ENCODE measurements around the gene ADGRE3.
"Not testable (repeated sequence)": the region's sequence is repeated elsewhere in the genome, so short reads cannot be mapped to it uniquely, and the experiment has no call there.

ADGRE3 gene

DNA sequence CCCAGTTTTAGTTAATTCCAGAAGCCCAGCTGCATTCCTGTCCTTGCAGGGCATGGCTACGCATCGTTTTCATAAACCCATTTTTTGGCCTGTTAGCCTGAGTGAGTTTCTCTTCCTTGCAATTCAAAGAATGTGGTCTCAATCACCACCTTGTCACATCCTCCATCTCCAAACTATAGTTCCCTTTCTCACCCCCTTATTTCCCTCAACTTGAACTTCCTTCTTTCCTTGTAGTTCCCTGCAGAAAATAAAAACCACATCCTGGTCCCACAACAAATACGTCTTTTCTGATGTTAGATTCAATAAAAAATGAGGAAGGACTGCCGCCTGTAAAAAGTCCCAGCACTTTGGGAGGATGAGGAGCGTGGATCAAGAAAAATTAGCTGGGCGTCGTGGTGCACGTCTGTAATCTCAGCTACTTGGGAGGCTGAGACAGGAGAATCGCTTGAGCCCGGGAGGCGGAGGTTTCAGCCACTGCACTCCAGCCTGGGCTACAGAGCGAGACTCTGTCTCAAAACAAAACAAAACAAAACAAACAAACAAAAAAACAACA lies 13.2 kb downstream of the ADGRE3 start:
- no peak for FAIRE-seq

DNA sequence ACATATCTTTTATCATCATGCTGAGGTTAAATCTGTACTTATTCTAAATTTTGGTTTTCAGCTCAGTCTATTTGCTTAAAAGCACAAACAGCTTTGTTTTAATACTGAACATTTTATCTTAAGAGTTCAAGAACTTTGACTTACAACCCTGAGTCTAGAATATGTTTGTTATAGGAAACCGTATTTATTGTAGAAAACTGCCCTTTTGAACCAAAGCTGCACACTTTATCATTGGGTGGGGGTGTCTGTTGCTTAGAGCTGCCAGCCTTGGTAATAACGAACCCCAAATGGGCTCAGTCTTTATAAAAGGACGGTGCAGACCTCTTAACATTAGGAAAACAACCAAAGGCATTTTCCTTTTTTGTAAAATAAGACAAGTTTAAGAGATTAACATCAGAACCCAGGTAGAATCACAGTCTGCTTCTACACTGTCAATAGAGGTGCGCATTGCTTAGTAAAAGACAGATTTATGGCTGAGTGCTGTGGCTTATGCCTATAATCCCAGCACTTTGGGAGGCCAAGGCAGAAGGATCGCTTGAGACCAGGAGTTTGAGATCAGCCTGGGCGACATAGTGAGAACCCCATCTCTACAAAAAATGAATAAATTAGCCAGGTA lies 14.7 kb downstream of the ADGRE3 start:
- FAIRE-seq: no peak

DNA sequence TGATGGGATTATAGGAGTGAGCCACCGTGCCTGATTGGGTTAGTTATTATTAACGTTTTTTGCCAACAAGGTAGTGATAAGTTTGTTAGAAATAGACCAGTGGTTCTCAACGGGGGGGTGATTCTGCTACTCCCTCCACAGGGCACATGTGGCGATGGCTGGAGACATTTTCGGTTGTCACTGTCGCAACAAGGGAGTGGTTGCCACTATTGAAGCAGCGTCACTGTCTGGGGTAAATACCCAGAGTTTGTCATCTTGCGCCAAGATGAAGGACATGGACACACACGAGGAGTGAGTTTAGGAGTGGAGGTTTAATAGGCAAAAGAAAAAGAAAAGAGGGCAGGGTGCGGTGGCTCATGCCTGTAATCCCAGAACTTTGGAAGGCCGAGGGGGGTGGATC lies 18.9 kb downstream of the ADGRE3 start:
- FAIRE-seq: no peak

DNA sequence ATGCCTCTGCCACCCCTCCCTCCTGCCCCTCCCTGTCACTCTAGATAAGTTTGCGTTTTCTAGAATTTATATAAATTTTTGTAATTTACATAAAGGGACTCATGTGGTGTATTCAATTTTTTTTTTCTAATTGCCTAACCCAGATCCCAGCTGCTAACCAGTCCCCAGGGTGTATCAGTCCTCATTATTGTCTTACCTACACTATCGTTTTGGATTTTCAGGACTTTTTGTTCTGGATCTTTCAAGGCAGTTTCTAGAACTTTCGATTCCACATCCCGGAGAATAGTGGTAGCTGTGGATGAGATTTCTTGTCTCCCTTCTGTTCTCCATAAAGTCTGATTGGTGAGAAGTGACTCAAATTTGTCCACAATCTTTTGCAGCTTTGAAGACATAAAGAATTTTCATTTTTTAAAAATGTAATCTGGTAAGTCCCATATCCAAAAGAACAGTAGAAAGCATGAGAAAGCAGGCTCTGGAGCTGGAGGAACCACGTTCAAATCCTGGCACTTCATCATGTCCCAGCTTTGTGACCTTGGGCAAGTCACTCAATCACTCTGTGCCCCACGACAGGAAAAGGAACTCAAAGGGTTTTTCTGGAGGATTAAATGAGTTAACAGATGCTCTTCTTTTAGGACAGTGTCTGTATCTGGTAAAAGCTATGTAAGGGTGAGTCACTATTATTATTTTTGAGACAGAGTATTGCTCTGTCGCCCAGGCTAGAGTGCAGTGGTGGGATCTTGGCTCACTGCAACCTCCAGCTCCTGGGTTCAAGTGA lies 19.7 kb downstream of the ADGRE3 start:
- no peak for FAIRE-seq

DNA sequence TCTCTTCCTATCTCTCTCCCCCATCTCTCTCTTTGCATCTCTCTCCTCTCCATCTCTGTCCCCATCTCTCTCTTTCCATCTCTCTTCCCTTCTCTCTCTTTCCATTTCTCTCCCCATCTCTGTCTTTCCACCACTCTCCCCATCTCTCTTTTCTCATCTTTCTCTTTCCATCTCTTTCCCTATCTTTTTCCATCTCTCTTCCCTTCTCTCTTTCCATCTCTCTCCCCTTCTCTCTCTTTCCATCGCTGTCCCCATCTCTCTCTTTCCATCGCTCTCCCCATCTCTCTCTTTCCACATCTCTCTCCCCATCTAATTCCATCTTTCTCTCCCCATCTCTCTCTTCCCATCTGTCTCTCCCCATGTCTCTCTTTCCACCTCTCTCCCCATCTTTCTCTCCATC lies 24.5 kb downstream of the ADGRE3 start:
- no peak for FAIRE-seq

DNA sequence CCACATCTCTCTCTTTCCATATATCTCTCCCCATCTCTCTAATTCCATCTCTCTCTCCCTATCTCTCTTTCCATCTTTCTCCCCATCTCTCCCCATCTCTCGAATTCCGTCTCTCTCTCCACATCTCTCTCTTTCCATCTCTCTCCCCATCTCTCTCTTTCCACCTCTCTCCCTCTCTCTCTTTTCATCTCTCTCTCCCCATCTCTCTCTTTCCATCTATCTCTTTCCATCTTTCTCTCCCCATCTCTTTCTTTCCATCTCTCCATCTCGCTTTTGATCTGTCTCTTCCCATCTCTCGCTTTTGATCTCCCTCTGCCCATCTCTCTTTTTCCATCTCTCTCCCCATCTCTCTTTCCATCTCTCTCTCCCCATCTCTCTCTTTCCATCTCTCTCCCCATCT lies 25.6 kb downstream of the ADGRE3 start:
- no peak for FAIRE-seq

DNA sequence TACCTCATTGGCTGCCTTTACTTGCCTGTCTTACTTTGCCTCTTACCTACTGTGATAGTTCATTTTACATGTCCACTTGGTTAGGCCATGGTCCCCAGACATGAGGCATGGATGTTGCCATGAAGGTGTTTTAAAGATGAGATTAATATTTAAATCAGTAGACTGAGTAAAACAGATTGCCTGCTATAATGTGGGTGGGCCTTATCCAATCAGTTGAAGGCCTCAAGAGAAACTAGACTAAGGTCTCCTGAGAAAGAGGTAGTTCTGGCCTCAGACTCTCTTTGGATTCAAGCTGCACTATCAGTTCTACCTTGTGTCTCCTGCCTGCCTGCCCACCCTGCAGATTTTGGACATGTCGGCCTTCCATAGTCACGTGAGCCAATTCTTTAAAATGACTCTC lies 26.1 kb downstream of the ADGRE3 start:
- no peak for FAIRE-seq

DNA sequence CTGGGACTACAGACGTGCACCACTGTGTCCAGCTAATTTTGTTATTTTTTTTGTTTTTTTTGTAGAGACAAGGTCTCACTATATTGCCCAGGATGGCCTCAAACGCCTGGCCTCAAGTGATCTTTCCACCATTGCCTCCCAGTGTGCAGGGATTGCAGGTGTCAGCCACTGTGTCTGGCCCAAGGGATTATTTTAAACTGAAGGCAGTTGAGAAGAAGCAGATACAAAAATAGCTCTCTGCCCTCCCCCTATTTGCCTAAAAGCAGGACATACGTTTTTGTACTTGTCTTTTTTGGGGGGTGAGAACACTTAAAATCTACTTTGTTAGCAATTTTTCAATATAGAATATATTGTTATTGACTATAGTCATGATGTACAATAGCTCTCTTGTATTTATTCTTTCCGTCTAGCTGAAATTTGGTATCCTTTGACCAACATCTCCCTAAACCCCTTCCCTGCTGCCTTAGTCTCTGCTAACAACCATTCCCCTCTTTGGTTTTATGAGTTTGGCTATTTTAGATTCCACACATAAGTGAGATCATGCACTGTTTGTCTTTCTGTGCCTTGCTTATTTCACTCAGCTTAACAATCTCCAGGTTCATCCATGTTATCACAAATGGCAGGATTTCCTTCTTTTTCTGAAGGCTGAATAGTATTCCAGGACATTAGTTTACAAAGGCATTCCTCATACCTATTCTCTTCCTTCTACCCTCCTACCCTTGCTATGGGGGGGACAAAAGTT lies 34.9 kb downstream of the ADGRE3 start:
- no peak for FAIRE-seq

DNA sequence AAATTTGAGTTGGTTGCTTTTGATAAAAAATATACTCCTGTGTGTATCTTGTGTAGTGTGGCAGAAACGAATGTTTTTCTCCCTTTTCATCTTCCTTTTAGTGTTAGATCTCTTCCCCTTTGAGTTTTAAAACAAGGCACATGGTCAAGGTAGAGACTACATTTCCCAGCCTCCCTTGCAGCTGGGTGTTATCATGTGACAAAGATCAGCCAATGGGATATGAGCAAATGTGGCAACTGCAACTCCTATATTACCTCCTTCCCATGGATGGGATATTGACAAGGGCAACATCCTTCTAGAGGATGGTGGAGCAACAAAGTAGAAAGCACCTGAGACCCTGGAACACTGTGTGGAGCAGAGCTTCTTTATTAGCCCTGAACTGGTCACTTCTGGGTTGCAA lies 42.4 kb downstream of the ADGRE3 start:
- FAIRE-seq: no peak

DNA sequence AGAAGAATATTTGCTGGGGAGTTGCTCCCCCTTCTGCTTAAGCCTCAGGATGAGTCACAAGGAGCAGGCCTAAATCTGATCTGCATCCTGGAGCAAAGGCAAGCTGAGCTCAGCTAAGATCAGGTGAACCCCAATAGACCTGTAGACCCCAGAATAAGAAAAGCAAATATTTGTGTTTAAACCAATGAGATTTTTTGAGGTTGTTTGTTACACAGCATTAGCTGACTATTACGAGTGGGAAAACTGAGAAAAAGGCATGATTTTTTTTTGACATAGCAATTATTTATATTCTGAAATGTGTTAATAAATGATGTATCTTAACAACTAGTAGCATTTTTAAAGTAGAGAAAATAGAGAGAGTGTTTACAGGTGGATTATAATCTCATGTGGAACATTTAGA lies 45.1 kb downstream of the ADGRE3 start:
- FAIRE-seq: no peak

DNA sequence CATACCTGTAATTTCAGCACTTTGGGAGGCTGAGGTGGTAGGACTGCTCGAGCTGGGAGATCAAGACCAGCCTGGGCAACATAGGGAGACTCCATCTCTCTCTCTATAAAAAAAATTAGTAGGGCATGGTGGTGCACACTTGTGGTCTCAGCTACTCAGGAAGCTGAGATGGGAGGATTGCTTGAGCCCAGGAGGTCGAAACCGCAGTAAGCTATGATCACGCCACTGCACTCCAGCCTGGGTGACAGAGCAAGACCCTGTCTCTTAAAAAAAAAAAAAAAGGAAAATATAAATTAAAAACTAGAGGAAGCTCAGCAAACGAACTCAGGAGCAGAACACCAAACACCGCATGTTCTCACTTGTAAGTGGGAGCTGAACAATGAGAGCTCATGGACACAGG lies 50.2 kb downstream of the ADGRE3 start:
- FAIRE-seq: not testable (repeated sequence)

DNA sequence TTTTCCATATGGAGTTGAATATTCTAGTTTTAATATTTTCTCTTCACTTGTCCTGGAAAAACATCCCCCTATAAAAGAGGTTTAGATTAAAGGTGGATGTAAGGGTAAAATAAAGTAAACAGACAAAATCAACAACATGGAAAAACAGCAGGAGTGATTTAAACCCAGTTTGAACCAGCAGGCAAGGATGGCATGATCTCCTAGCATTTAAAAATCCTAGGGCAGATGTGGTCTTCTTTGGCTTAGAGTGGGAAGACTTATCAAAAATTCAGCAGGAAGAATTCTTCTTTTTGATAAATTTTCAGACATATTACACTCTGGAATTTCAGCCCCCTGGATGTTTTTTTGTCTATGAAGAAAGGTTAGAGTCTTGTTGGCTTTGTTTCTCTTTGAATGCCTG lies 55.2 kb downstream of the ADGRE3 start:
- FAIRE-seq: no peak

DNA sequence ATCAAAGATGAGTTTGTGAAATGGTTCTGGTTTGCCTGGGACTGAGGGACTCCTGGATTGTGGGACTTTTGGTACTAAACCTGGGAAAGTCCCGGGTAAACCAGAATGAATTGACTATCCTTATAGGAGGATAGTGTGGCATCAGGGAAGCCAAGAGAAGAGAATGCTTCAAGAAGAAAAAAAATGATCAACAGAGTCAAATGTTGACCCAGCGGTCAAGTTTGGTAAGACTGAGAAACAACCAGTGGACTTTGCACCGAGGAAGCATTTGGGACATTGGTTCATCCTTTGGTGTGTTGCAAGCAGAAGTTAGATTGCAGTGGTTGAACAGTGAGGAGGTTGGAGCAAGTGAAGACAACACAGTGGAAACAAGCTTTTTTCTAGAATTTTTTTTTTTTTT lies 58.2 kb downstream of the ADGRE3 start:
- FAIRE-seq: no peak

DNA sequence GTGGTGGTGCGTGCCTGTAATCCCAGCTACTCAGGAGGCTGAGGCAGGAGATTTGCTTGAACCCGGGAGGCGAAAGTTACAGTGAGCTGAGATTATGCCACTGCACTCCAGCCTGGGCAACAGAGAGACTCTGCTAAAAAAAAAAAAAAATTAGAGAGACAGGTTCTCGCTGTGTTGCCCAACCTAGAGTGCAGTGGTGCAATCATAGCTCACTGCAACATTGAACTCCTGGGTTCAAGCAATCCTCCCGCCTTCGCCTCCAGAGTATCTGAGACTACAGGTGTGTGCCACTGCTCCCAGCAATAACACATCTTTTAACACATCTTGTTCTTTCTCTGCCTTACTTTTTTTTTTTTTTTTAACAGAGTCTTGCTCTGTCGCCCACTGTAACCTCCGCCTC lies 59.0 kb downstream of the ADGRE3 start:
- no peak for FAIRE-seq

DNA sequence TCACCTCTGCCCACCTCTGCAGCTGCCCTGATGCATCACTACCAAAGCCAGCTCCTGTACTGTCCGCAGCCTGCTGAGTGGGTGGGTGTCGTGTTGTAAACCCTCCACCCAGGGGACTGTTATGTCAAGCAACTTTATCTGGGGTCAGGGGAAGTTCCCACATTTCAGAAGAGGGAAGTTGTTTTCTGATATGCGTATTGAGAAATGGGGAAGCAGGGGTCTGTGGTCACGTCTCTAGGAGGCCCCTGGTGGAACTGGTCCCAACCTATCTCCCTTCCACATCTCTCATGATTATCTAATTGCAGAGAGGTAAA lies 60.6 kb downstream of the ADGRE3 start:
- FAIRE-seq: no peak

DNA sequence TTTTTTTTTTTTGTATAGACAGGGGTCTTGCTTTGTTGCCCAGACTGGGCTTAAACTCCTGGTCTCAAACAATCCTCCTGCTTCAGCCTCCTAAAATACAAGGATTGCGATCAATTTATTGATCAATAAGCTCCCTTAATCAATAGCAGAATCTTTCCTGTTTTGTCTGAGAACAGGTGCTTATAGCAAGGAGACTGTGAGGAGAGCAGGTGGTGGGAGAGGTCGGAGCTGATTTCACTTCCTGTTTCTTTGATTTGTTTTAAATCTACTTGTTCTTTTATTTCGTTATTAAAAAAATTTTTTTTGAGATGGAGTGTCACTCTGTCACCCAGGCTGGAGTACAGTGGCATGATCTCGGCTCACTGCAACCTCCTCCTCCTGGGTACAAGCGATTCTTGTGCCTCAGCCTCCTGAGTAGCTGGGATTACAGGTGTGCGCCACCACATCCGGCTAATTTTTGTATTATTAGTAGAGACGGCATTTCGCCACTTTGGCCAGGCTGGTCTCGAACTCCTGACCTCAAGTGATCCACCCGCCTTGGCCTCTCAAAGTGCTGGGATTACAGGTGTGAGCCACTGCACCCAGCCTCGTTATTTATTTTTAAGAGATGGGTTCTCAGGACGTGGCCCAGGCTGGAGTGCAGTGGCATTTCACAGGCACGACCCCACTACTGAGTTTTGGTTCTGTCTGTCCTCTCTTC lies 61.1 kb downstream of the ADGRE3 start:
- not testable (repeated sequence) for FAIRE-seq

DNA sequence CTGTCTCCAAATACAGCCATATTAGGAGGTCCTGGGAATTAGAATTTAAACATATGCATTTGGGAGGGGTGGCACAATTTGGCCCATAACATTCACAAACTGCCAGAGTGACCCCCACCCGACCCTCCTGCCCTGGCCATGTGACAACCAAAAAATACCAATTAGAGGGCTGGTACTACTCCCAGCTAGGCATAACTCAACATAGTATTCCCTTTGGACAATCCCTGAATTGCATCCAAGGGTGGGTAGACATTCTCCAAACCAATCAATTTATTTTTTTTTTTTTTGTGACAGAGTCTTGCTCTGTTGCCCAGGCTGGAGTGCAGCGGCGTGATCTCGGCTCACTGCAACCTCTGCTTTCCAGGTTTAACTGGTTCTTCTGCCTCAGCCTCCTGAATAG lies 62.0 kb downstream of the ADGRE3 start:
- no peak for FAIRE-seq

DNA sequence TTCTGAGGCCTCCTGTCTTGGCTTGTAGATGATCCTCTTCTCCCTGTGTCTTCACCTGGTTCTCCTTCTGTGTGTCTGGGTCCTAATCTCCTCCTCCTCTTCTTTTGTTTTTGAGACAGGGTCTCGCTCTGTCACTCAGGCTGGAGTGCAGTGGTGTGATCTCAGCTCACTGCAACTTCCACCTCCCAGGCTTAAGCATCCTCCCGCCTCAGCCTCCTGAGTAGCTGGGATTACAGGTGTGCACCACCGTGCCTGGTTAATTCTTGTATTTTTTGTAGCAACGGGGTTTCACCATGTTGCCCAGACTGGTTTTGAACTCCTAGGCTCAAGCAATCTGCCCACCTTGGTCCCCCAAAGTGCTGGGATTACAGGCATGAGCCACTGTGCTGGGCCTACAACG lies 62.4 kb downstream of the ADGRE3 start:
- FAIRE-seq: not testable (repeated sequence)

DNA sequence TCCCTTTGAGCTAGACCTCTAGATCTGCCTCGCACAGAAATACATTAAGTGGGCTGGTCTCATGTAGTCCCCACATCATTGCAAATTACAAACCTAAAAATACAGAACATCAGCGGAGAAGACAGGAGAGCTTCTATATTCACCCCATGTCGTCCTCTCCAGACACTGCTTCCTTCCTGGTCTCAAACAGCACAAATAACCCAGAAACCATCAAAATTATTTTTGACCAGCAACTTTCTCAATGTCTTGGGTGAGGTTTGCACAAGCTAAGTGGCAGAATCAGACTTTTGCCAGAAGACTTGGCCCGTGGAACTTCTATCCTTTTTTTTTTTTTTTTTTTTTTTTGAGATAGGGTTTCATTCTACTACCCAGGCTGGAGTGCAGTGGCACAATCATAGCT lies 63.6 kb downstream of the ADGRE3 start:
- FAIRE-seq: no peak

DNA sequence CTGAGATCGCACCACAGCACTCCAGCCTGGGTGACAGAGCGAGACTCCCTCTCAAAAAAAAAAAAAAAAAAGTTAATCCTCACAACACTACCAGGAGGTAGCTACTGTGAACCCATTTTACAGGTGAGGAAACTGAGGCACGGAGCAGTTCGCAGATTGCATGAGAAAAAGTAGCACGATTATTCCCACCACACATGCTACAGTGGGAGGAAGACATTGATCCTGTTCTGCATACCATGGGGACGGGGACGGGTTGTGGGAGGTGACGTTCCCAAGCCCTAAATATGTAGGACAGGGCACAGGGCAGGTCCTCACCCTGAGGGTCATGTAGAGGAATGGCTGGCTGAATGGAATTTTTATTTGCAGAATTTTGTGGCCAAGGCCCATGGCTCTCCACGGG lies 68.0 kb downstream of the ADGRE3 start:
- FAIRE-seq: no peak

DNA sequence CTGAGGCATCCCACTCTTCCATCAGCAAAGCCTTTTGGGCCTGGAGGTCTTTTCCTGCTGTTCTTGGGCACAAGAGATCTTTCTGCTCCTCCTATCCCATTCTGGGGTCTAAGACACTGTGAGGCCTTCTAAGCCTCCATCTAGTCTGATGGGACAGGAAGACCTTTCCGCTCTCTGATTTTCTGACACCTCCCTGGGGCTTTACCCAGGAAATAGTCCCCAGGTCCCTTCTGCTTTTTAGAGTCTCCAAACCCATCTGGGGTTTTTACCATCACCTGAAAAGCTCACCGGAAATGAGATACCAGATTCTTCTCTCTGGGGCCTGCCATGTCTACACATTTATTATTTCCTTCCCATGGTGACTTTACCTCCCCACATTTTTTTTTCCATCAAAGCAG lies 70.7 kb downstream of the ADGRE3 start:
- FAIRE-seq: no peak

DNA sequence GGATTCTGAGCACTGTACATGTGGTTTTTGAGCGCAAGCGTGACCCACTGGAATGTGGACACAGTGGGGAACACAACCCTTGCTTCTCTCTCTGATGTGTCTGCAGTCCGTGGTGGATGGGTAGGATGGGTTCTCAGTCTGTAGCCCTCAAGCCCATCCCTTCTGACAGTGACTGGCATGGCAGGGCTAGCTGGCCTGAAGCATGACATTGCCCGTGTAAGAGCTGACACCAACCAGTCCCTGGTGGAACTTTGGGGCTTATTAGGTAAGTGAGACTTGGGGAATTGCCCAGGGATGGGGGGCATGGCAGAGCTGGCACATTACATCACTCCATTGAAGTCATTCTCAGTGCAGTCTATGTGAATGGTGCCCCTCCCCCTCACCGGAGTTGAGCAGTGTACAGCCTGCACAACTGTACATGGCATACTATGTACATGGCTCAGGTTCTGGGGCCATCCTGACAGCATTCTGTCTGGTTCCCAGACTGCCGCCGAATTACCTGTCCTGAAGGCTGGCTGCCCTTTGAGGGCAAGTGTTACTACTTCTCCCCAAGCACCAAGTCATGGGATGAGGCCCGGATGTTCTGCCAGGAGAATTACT lies 75.0 kb downstream of the ADGRE3 start:
- FAIRE-seq: no peak

DNA sequence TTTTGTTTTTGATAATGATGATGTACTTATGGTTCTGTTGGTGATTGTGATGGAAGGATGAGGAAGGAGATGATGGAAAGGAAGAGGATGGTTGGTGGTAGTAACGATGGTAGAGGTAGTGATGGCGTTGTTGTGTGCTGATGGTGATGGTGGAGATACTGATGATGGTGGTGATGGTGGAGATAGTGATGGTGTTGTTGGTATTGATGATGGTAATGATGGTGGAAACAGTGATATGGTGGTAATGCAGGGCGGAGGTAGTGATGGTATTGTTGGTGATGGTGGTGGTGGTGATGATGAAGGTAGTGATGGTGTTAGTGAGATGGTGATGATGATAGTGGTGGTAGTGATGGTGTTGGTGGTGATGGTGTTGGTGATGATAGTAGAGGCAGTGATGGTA lies 79.1 kb downstream of the ADGRE3 start:
- no peak for FAIRE-seq
